CD14-positive monocyte (primary cell): Measurements from ENCODE around the gene ALPG. TPM values are rescaled to one million over a fixed set of nuclear protein-coding genes. Genes with fewer than 3 reads are reported as not detected.
"Not testable (repeated sequence)": the region's sequence is repeated elsewhere in the genome, so short reads cannot be mapped to it uniquely, and the experiment has no call there.

Source experiments
- DNase-seq, 3 donors: peaks; one replicate each; pipeline ENCODE4 v3.0.0-alpha.2; 2011 to 2022
- H2AFZ ChIP-seq: 2 replicates; pipeline ENCODE4 v1.6.0; 2012; ENCODE audit warnings: mild to moderate bottlenecking, low read depth, low read length, inconsistent platforms; ENCODE audit not compliant: insufficient read depth, poor library complexity, severe bottlenecking
- H3K27ac ChIP-seq, 2 donors: 1 replicate in 1 of 2; 2 replicates in 1 of 2; pipeline ENCODE4 v1.5.1; 2012 to 2013; ENCODE audit warnings: low read length in 2 of 2, control low read depth in 1 of 2, inconsistent platforms in 1 of 2, low read depth in 1 of 2, mild to moderate bottlenecking in 1 of 2
- H3K27me3 ChIP-seq, 2 donors: one replicate each; pipeline versions ENCODE4 v1.6.0 to v1.6.1; 2011 to 2013; ENCODE audit warnings: low read length in 2 of 2; ENCODE audit not compliant: control insufficient read depth in 2 of 2, insufficient read depth in 2 of 2
- H3K36me3 ChIP-seq, 2 donors: replicated peaks in 1 of 2; 1 replicate in 1 of 2; 2 replicates in 1 of 2; pipeline versions ENCODE4 v1.5.1 to v1.6.1; 2012 to 2013; ENCODE audit warnings: low read length in 2 of 2, control low read depth in 1 of 2, inconsistent platforms in 1 of 2, mild to moderate bottlenecking in 1 of 2; ENCODE audit not compliant: insufficient read depth in 2 of 2, control insufficient read depth in 1 of 2
- H3K4me1 ChIP-seq, 2 donors: 1 replicate in 1 of 2; 2 replicates in 1 of 2; pipeline versions ENCODE4 v1.5.1 to v1.6.1; 2012 to 2013; ENCODE audit warnings: low read length in 2 of 2, control low read depth in 1 of 2, inconsistent platforms in 1 of 2, mild to moderate bottlenecking in 1 of 2, moderate library complexity in 1 of 2; ENCODE audit not compliant: insufficient read depth in 2 of 2, control insufficient read depth in 1 of 2
- H3K4me2 ChIP-seq: replicated peaks from 2 replicates; pipeline ENCODE3; 2012; ENCODE audit warnings: low read length, moderate library complexity, mild to moderate bottlenecking; ENCODE audit not compliant: poor library complexity, severe bottlenecking; ENCODE audit errors: extremely low read depth
- H3K4me3 ChIP-seq, 3 experiments: fragments of 200-600 bp in 1 of 3; sonication (generic) in 1 of 3; replicated peaks in 1 of 3; 1 replicate in 2 of 3; 2 replicates in 1 of 3; pipeline ENCODE4 v1.5.1; 2011 to 2013; ENCODE audit warnings: low read length in 3 of 3, mild to moderate bottlenecking in 3 of 3, control low read depth in 2 of 3, low read depth in 2 of 3, inconsistent platforms in 1 of 3, moderate library complexity in 1 of 3
- H3K79me2 ChIP-seq: 2 replicates; pipeline ENCODE4 v1.6.0; 2012; ENCODE audit warnings: mild to moderate bottlenecking, control low read depth, inconsistent platforms, low read length, moderate library complexity; ENCODE audit not compliant: insufficient read depth
- H3K9ac ChIP-seq: 2 replicates; pipeline ENCODE4 v1.6.0; 2017; ENCODE audit warnings: low read length, mild to moderate bottlenecking; ENCODE audit not compliant: insufficient read depth, poor library complexity, severe bottlenecking
- H3K9me3 ChIP-seq, 2 donors: replicated peaks in 1 of 2; 1 replicate in 1 of 2; 2 replicates in 1 of 2; pipeline versions ENCODE4 v1.5.1 to v1.6.1; 2012 to 2013; ENCODE audit warnings: low read length in 2 of 2, control low read depth in 1 of 2; ENCODE audit not compliant: control insufficient read depth in 1 of 2, insufficient read depth in 1 of 2
- H4K20me1 ChIP-seq: 2 replicates; pipeline ENCODE4 v1.6.0; 2012; ENCODE audit warnings: mild to moderate bottlenecking, low read length, control low read depth, moderate library complexity; ENCODE audit not compliant: insufficient read depth
- H3K27ac Mint-ChIP-seq, 7 donors: one replicate each; pipeline ENCODE4 v1.8.0; 2020; ENCODE audit warnings: mild to moderate bottlenecking in 7 of 7, mixed read lengths in 7 of 7, moderate library complexity in 6 of 7, inconsistent platforms in 2 of 7
- H3K27me3 Mint-ChIP-seq, 3 donors: one replicate each; pipeline ENCODE4 v1.8.0; 2021 to 2022; ENCODE audit warnings: low read depth in 3 of 3, mild to moderate bottlenecking in 3 of 3, mixed read lengths in 3 of 3, moderate library complexity in 3 of 3, inconsistent platforms in 1 of 3
- H3K36me3 Mint-ChIP-seq, 2 donors: one replicate each; pipeline ENCODE4 v1.8.0; 2020; ENCODE audit warnings: mixed read lengths in 2 of 2, inconsistent platforms in 1 of 2, mild to moderate bottlenecking in 1 of 2
- H3K4me1 Mint-ChIP-seq: one replicate; pipeline ENCODE4 v1.8.0; 2020; ENCODE audit warnings: mild to moderate bottlenecking, mixed read lengths
- H3K4me3 Mint-ChIP-seq, 2 donors: one replicate each; pipeline ENCODE4 v1.8.0; 2020; ENCODE audit warnings: mild to moderate bottlenecking in 2 of 2, mixed read lengths in 2 of 2, moderate library complexity in 1 of 2
- H3K9me3 Mint-ChIP-seq, 7 donors: one replicate each; pipeline ENCODE4 v1.8.0; 2020 to 2022; ENCODE audit warnings: mixed read lengths in 7 of 7, mild to moderate bottlenecking in 6 of 7, moderate library complexity in 6 of 7, inconsistent platforms in 2 of 7
- CTCF ChIP-seq: fragments of 200-600 bp; IDR thresholded peaks from one replicate; pipeline ENCODE4 v1.8.0; 2022; ENCODE audit warnings: antibody characterized with exemption, mild to moderate bottlenecking
- WGBS: methylation state at CpG from one replicate; pipeline ENCODE4 v1.1.5; 2013; ENCODE audit warnings: missing lambda C conversion rate; ENCODE audit not compliant: insufficient coverage; 5-methylcytosine and 5-hydroxymethylcytosine counted together
- intact Hi-C, 2 donors: fragments of 100-400 bp; cut with micrococcal nuclease; formaldehyde crosslinking; loops; one replicate each; pipeline versions ENCODE4 v1.15.0 to v1.15.1; 2023
- polyA plus RNA-seq, 3 donors: library from polyadenylated mRNA; depleted of rRNA in 1 of 3; unstranded in 2 of 3; stranded (reverse) in 1 of 3; fragments of 300-500 nt in 2 of 3; fragments of >200 nt in 1 of 3; fragmentation: Illumina TruSeq in 2 of 3; gene quantifications; 1 replicate in 2 of 3; 2 replicates in 1 of 3; pipeline ENCODE4 v1.2.3, GENCODE V29; 2012 to 2021

ALPG gene
- polyA plus RNA-seq, 3 donors, result not detected

- peaks cover 0 to 22% (median 17%) of the 10 kb centered on the region in 3 donors for H3K27me3 Mint-ChIP-seq
- WGBS, result 100% methylated on average over 3 of the region's 3 CpGs
- Histone ChIP-seq H3K9me3 (no peaks in the 10 kb centered on the region), H3K9ac (no peak overlapping the region), H3K4me1 (no peaks in the 10 kb centered on the region), H2AFZ (no peak overlapping the region), H3K79me2 (no peaks in the 10 kb centered on the region), H3K36me3 (no peaks in the 10 kb centered on the region), H3K4me3 (no peak overlapping the region), H3K27ac (no peak overlapping the region), H3K27me3 (no peaks in the 10 kb centered on the region), H3K4me2 (no peak overlapping the region), H4K20me1 (no peaks in the 10 kb centered on the region)
- no peak for DNase-seq
- H3K27ac Mint-ChIP-seq, result no peak overlapping the region
- no peaks in the 10 kb centered on the region for H3K36me3 Mint-ChIP-seq
- intact Hi-C loops, result no loop called here
- H3K4me3 Mint-ChIP-seq, result no peak overlapping the region
- no peak for TF ChIP-seq CTCF
- no peaks in the 10 kb centered on the region for H3K9me3 Mint-ChIP-seq
- H3K4me1 Mint-ChIP-seq, result no peaks in the 10 kb centered on the region
These were observed 4.1 kb upstream of the ALPG start for GRCh38 chr2:232402518-232402917.

GRCh38 chr2:232405943-232406510 lies 617 bp upstream of the ALPG start:
- H3K27ac Mint-ChIP-seq, result peak overlapping the region in 1 of 7 donors; percentile 4
- no peaks in the 10 kb centered on the region for H3K4me1 ChIP-seq
- H2AFZ ChIP-seq, result no peak overlapping the region
- no peak overlapping the region for H3K9ac ChIP-seq
- H4K20me1 ChIP-seq, result no peaks in the 10 kb centered on the region
- H3K27ac ChIP-seq, result no peak overlapping the region
- no peak for DNase-seq
- no peaks in the 10 kb centered on the region for H3K9me3 ChIP-seq
- 89% methylated on average over 10 of the region's 11 CpGs for WGBS
- H3K9me3 Mint-ChIP-seq, result no peaks in the 10 kb centered on the region
- no peak overlapping the region for H3K4me3 Mint-ChIP-seq
- peaks cover 4 to 22% (median 11%) of the 10 kb centered on the region in 3 donors for H3K27me3 Mint-ChIP-seq
- no peaks in the 10 kb centered on the region for H3K4me1 Mint-ChIP-seq
- H3K4me2 ChIP-seq, result no peak overlapping the region
- no peaks in the 10 kb centered on the region for H3K36me3 ChIP-seq
- no peaks in the 10 kb centered on the region for H3K27me3 ChIP-seq
- H3K36me3 Mint-ChIP-seq, result no peaks in the 10 kb centered on the region
- no peak for TF ChIP-seq CTCF
- intact Hi-C loops, result no loop called here
- no peak overlapping the region for H3K4me3 ChIP-seq
- H3K79me2 ChIP-seq, result no peaks in the 10 kb centered on the region

GRCh38 chr2:232407428-232408150 lies 945 bp downstream of the ALPG start:
- H3K36me3 ChIP-seq, H3K27ac ChIP-seq, H3K9me3 Mint-ChIP-seq, H3K9me3 ChIP-seq, H3K4me3 Mint-ChIP-seq, H3K36me3 Mint-ChIP-seq, intact Hi-C loops, H3K27me3 ChIP-seq, H3K79me2 ChIP-seq, H3K4me1 Mint-ChIP-seq, H3K27ac Mint-ChIP-seq, H3K4me1 ChIP-seq, H2AFZ ChIP-seq, DNase-seq, H4K20me1 ChIP-seq, H3K4me2 ChIP-seq, H3K9ac ChIP-seq, H3K4me3 ChIP-seq: not testable (repeated sequence)
- peaks cover 5 to 22% (median 13%) of the 10 kb centered on the region in 3 donors for H3K27me3 Mint-ChIP-seq
- WGBS, result 95% methylated on average over 18 of the region's 30 CpGs
